ENCODE measurements around the gene UGT1A3.

Gene UGT1A3

GRCh38 chr2:233772583-233772982 lies 43.7 kb downstream of the UGT1A3 start:
- no peak overlapping the region for H3K9ac ChIP-seq (ENCODE audit: low read depth, low read length, poor library complexity, severe bottlenecking)
- no peaks in the 10 kb centered on the region for H3K79me2 ChIP-seq (ENCODE audit: insufficient read depth, low read length)
- H3K4me1 ChIP-seq (ENCODE audit: insufficient read depth, low read length, poor library complexity, severe bottlenecking) = no peaks in the 10 kb centered on the region
- no peaks in the 10 kb centered on the region for H4K20me1 ChIP-seq (ENCODE audit: insufficient read depth, low read length, poor library complexity, severe bottlenecking)
- no peaks in the 10 kb centered on the region for H3F3A ChIP-seq (ENCODE audit: low read depth)
- H2AFZ ChIP-seq (ENCODE audit: low read length) = no peak overlapping the region
- H3K9me3 ChIP-seq (ENCODE audit: insufficient read depth, low read depth, low read length) = no peaks in the 10 kb centered on the region
- H3K27me3 ChIP-seq (ENCODE audit: insufficient read depth, low read length, poor library complexity, severe bottlenecking) = no peaks in the 10 kb centered on the region
- no peak overlapping the region for H3K4me2 ChIP-seq (ENCODE audit: low read depth, low read length, poor library complexity, severe bottlenecking)
- no peak overlapping the region for H3K4me3 ChIP-seq (ENCODE audit: low read length, poor library complexity, severe bottlenecking)
- no peaks in the 10 kb centered on the region for H3K36me3 ChIP-seq (ENCODE audit: insufficient read depth, low read length)
- peak; percentile 37 for TF ChIP-seq CTCF (conservative IDR thresholded peaks at IDR 0.05; ENCODE audit: low read length)
- no peak for TF ChIP-seq EZH2phosphoT487 (IDR thresholded peaks at IDR 0.05; ENCODE audit: borderline replicate concordance)
- no peaks in the 10 kb centered on the region for H3K9me2 ChIP-seq (replicated peaks; ENCODE audit: low read depth, low read length)

GRCh38 chr2:233773854-233774253 lies 45.0 kb downstream of the UGT1A3 start:
- H3K4me2 ChIP-seq (ENCODE audit: low read depth, low read length, poor library complexity, severe bottlenecking) = no peak overlapping the region
- no peak overlapping the region for H3K4me3 ChIP-seq (ENCODE audit: low read length, poor library complexity, severe bottlenecking)
- no peaks in the 10 kb centered on the region for H3K4me1 ChIP-seq (ENCODE audit: insufficient read depth, low read length, poor library complexity, severe bottlenecking)
- H4K20me1 ChIP-seq (ENCODE audit: insufficient read depth, low read length, poor library complexity, severe bottlenecking) = no peaks in the 10 kb centered on the region
- no peaks in the 10 kb centered on the region for H3K9me3 ChIP-seq (ENCODE audit: insufficient read depth, low read depth, low read length)
- H3F3A ChIP-seq (ENCODE audit: low read depth) = no peaks in the 10 kb centered on the region
- TF ChIP-seq EZH2phosphoT487 (IDR thresholded peaks at IDR 0.05; ENCODE audit: borderline replicate concordance) (no peak), CTCF (conservative IDR thresholded peaks at IDR 0.05; ENCODE audit: low read length) (no peak)
- H3K27me3 ChIP-seq (ENCODE audit: insufficient read depth, low read length, poor library complexity, severe bottlenecking) = no peaks in the 10 kb centered on the region
- no peak overlapping the region for H2AFZ ChIP-seq (ENCODE audit: low read length)
- H3K36me3 ChIP-seq (ENCODE audit: insufficient read depth, low read length) = no peaks in the 10 kb centered on the region
- H3K79me2 ChIP-seq (ENCODE audit: insufficient read depth, low read length) = no peaks in the 10 kb centered on the region
- H3K9ac ChIP-seq (ENCODE audit: low read depth, low read length, poor library complexity, severe bottlenecking) = no peak overlapping the region
- H3K9me2 ChIP-seq (replicated peaks; ENCODE audit: low read depth, low read length) = no peaks in the 10 kb centered on the region

GRCh38 chr2:233775414-233775813 lies 46.6 kb downstream of the UGT1A3 start:
- H3K9me3 ChIP-seq (ENCODE audit: insufficient read depth, low read depth, low read length) = no peaks in the 10 kb centered on the region

More at GRCh38 chr2:233775414-233775813, 46.6 kb downstream of the UGT1A3 start:
- Histone ChIP-seq H3K27me3 (ENCODE audit: insufficient read depth, low read length, poor library complexity, severe bottlenecking) (no peaks in the 10 kb centered on the region), H3K79me2 (ENCODE audit: insufficient read depth, low read length) (no peaks in the 10 kb centered on the region), H3K4me1 (ENCODE audit: insufficient read depth, low read length, poor library complexity, severe bottlenecking) (no peaks in the 10 kb centered on the region), H3K9me2 (replicated peaks; ENCODE audit: low read depth, low read length) (no peaks in the 10 kb centered on the region), H3K4me2 (ENCODE audit: low read depth, low read length, poor library complexity, severe bottlenecking) (no peak overlapping the region), H3K9ac (ENCODE audit: low read depth, low read length, poor library complexity, severe bottlenecking) (no peak overlapping the region), H3K4me3 (ENCODE audit: low read length, poor library complexity, severe bottlenecking) (no peak overlapping the region), H3K36me3 (ENCODE audit: insufficient read depth, low read length) (no peaks in the 10 kb centered on the region), H3F3A (ENCODE audit: low read depth) (no peaks in the 10 kb centered on the region), H2AFZ (ENCODE audit: low read length) (no peak overlapping the region), H4K20me1 (ENCODE audit: insufficient read depth, low read length, poor library complexity, severe bottlenecking) (no peaks in the 10 kb centered on the region)
- TF ChIP-seq CTCF (conservative IDR thresholded peaks at IDR 0.05; ENCODE audit: low read length) = no peak
- no peak for TF ChIP-seq EZH2phosphoT487 (IDR thresholded peaks at IDR 0.05; ENCODE audit: borderline replicate concordance)
